GM23248 (cell line): Measurements from ENCODE around the gene GTF2IRD1.

Source experiments
- EZH2 ChIP-seq: fragments of 200-600 bp; sonication (generic); IDR thresholded peaks from 2 replicates; pipeline ENCODE4 v1.6.1; 2018; ENCODE audit warnings: antibody characterized with exemption, mild to moderate bottlenecking; ENCODE audit not compliant: insufficient read depth, poor library complexity, severe bottlenecking
- EZH2phosphoT487 ChIP-seq: fragments of 200-600 bp; sonication (generic); IDR thresholded peaks from 2 replicates; pipeline ENCODE4 v1.6.1; 2018; ENCODE audit warnings: antibody characterized with exemption, moderate library complexity, mild to moderate bottlenecking, low read depth; ENCODE audit not compliant: insufficient read depth

DNA sequence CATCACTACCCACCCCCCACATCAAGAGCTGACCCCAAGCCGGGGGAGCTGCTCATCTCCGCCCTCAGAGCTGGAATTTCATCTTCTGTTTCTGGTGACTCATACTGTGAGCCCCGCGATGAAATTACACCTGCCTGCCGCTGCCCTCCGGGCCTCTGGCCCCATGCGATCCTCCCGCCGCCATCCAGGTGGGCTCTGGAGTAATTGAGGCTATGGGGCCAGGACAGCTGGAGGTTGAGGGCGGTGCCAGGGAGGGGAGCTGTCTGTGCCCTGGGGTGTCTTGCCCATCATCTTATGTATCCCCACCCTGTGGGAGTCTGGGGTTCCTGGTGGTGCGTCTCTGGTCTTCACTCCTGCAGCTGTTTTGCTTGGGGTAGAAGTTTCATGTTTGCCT is 9.0 kb downstream of the GTF2IRD1 start:
- TF ChIP-seq EZH2 (no peak), EZH2phosphoT487 (no peak)
